DOHH2 (cell line): ENCODE results near the gene SREK1IP1.

Experiments
- H3F3A ChIP-seq: fragments of 200-600 bp; sonication (generic), shearing (Covaris generic); 2 replicates; pipeline ENCODE4 v1.6.0; 2016; ENCODE audit warnings: antibody characterized with exemption, mild to moderate bottlenecking; ENCODE audit not compliant: control insufficient read depth, insufficient read depth
- H3K27ac ChIP-seq: fragments of 200-600 bp; sonication (generic); 2 replicates; pipeline ENCODE4 v1.5.1; 2014; ENCODE audit warnings: low read depth, mild to moderate bottlenecking, low read length, moderate library complexity
- H3K27me3 ChIP-seq: fragments of 200-600 bp; sonication (generic); 2 replicates; pipeline ENCODE4 v1.6.1; 2014; ENCODE audit warnings: mild to moderate bottlenecking, low read length, mixed read lengths; ENCODE audit not compliant: control insufficient read depth
- H3K36me3 ChIP-seq: fragments of 200-600 bp; sonication (generic); 2 replicates; pipeline ENCODE4 v1.6.1; 2014; ENCODE audit warnings: mild to moderate bottlenecking, low read length, moderate library complexity, mixed read lengths; ENCODE audit not compliant: control insufficient read depth
- H3K4me1 ChIP-seq: fragments of 200-600 bp; sonication (generic); 2 replicates; pipeline ENCODE4 v1.6.1; 2014; ENCODE audit warnings: mild to moderate bottlenecking, low read length, mixed read lengths; ENCODE audit not compliant: control insufficient read depth
- H3K4me2 ChIP-seq: fragments of 200-600 bp; sonication (generic); 2 replicates; pipeline ENCODE4 v1.6.0; 2014; ENCODE audit warnings: mild to moderate bottlenecking, low read length, moderate library complexity
- H3K4me3 ChIP-seq: fragments of 200-600 bp; sonication (generic); 2 replicates; pipeline ENCODE4 v1.5.1; 2014; ENCODE audit warnings: mild to moderate bottlenecking, low read length, mixed read lengths
- H3K79me2 ChIP-seq: fragments of 200-600 bp; sonication (generic); 2 replicates; pipeline ENCODE4 v1.6.1; 2014; ENCODE audit warnings: mild to moderate bottlenecking, low read length, mixed read lengths; ENCODE audit not compliant: control insufficient read depth
- H3K9me2 ChIP-seq: fragments of 200-600 bp; sonication (generic); replicated peaks from 2 replicates; pipeline ENCODE4 v1.6.1; 2014; ENCODE audit warnings: mild to moderate bottlenecking, low read length, mixed read lengths; ENCODE audit not compliant: control insufficient read depth
- H3K9me3 ChIP-seq: fragments of 200-600 bp; sonication (generic); 2 replicates; pipeline ENCODE4 v1.6.1; 2014; ENCODE audit warnings: antibody characterized with exemption, low read length, mixed read lengths; ENCODE audit not compliant: control insufficient read depth, insufficient read depth
- H4K20me1 ChIP-seq: fragments of 200-600 bp; sonication (generic); 2 replicates; pipeline ENCODE4 v1.6.0; 2014; ENCODE audit warnings: low read depth, mild to moderate bottlenecking, antibody characterized with exemption, low read length, moderate library complexity; ENCODE audit not compliant: control insufficient read depth, insufficient read depth
- CTCF ChIP-seq: fragments of 200-600 bp; sonication (generic); IDR thresholded peaks from one replicate; pipeline ENCODE4 v1.5.1; 2014; ENCODE audit warnings: antibody characterized with exemption, mild to moderate bottlenecking, low read depth, low read length; ENCODE audit not compliant: poor library complexity, severe bottlenecking
- EZH2phosphoT487 ChIP-seq: fragments of 200-600 bp; sonication (generic); IDR thresholded peaks from 2 replicates; pipeline ENCODE4 v1.6.1; 2017; ENCODE audit warnings: borderline replicate concordance, mild to moderate bottlenecking, antibody characterized with exemption, low read length, moderate library complexity, mixed read lengths

SREK1IP1 gene

GRCh38 chr5:64800926-64801325, 32.4 kb upstream of the SREK1IP1 start:
- no peak overlapping the region for H3K4me3 ChIP-seq
- H4K20me1 ChIP-seq = no peaks in the 10 kb centered on the region
- H3K36me3 ChIP-seq = no peaks in the 10 kb centered on the region; the same call in 1 of the 2 replicates
- H3K27me3 ChIP-seq = no peaks in the 10 kb centered on the region
- TF ChIP-seq EZH2phosphoT487 = no peak
- no peak for TF ChIP-seq CTCF
- H3K79me2 ChIP-seq = no peaks in the 10 kb centered on the region
- H3F3A ChIP-seq = no peaks in the 10 kb centered on the region
- H3K9me3 ChIP-seq = no peaks in the 10 kb centered on the region
- H3K4me2 ChIP-seq = no peak overlapping the region
- no peaks in the 10 kb centered on the region for H3K9me2 ChIP-seq
- H3K27ac ChIP-seq = no peak overlapping the region
- no peaks in the 10 kb centered on the region for H3K4me1 ChIP-seq

- no peak overlapping the region for H3K4me2 ChIP-seq
Measured at GRCh38 chr5:64796301-64796700, 27.8 kb upstream of the SREK1IP1 start.

GRCh38 chr5:64794053-64794770, 25.7 kb upstream of the SREK1IP1 start:
- Histone ChIP-seq H3K4me3 (no peak overlapping the region), H3K79me2 (no peaks in the 10 kb centered on the region), H3K9me2 (no peaks in the 10 kb centered on the region), H3F3A (no peaks in the 10 kb centered on the region), H3K27me3 (no peaks in the 10 kb centered on the region), H4K20me1 (no peaks in the 10 kb centered on the region), H3K4me2 (no peak overlapping the region), H3K27ac (no peak overlapping the region), H3K9me3 (no peaks in the 10 kb centered on the region), H3K4me1 (no peaks in the 10 kb centered on the region), H3K36me3 (no peaks in the 10 kb centered on the region)
- no peak for TF ChIP-seq EZH2phosphoT487
- no peak for TF ChIP-seq CTCF

More at GRCh38 chr5:64796301-64796700, 27.8 kb upstream of the SREK1IP1 start:
- no peaks in the 10 kb centered on the region for H4K20me1 ChIP-seq
- H3K27ac ChIP-seq = no peak overlapping the region
- H3K4me3 ChIP-seq = no peak overlapping the region
- H3F3A ChIP-seq = no peaks in the 10 kb centered on the region
- H3K36me3 ChIP-seq = no peaks in the 10 kb centered on the region
- H3K9me3 ChIP-seq = no peaks in the 10 kb centered on the region
- no peaks in the 10 kb centered on the region for H3K9me2 ChIP-seq
- no peaks in the 10 kb centered on the region for H3K4me1 ChIP-seq
- no peaks in the 10 kb centered on the region for H3K27me3 ChIP-seq
- TF ChIP-seq CTCF = no peak
- TF ChIP-seq EZH2phosphoT487 = no peak
- no peaks in the 10 kb centered on the region for H3K79me2 ChIP-seq
